Ascending aorta (tissue), 2 donors: ENCODE results near the gene AJUBA. TPM values are rescaled to one million over a fixed set of nuclear protein-coding genes. Genes with fewer than 3 reads are reported as not detected.

Experiments
- DNase-seq, 2 donors: peaks; one replicate each; pipeline ENCODE4 v3.0.0-alpha.2; 2019; ENCODE audit warnings: low spot score in 2 of 2
- H3K27ac ChIP-seq, 2 donors: fragments of 200-600 bp; sonication (generic); one replicate each; pipeline ENCODE4 v1.5.1; 2016 to 2017; ENCODE audit warnings: mild to moderate bottlenecking in 1 of 2
- H3K27me3 ChIP-seq: fragments of 200-600 bp; sonication (generic); one replicate; pipeline ENCODE4 v1.5.1; 2017
- H3K36me3 ChIP-seq, 2 donors: fragments of 200-600 bp; sonication (generic); one replicate each; pipeline ENCODE4 v1.5.1; 2016
- H3K4me1 ChIP-seq, 2 donors: fragments of 200-600 bp; sonication (generic); one replicate each; pipeline ENCODE4 v1.5.1; 2016 to 2017; ENCODE audit warnings: mild to moderate bottlenecking in 1 of 2
- H3K4me3 ChIP-seq, 2 donors: fragments of 200-600 bp; sonication (generic); one replicate each; pipeline ENCODE4 v1.5.1; 2016 to 2017; ENCODE audit warnings: mild to moderate bottlenecking in 1 of 2
- H3K9me3 ChIP-seq, 2 donors: fragments of 200-600 bp; sonication (generic); one replicate each; pipeline ENCODE4 v1.5.1; 2016
- intact Hi-C: fragments of 100-400 bp; cut with DNase I; formaldehyde crosslinking; loops from one replicate; pipeline ENCODE4 v1.15.1; 2023
- total RNA-seq: library from RNA; depleted of rRNA; stranded (reverse); fragments of >200 nt; gene quantifications from one replicate; pipeline ENCODE4 v1.1.0, GENCODE V29; 2016
- TF ChIP-seq, protein P1 (sequence below), 3 experiments: fragments of 200-600 bp in 2 of 3; fragments of 450-650 bp in 1 of 3; sonication (generic) in 2 of 3; IDR thresholded peaks; one replicate each; pipeline ENCODE4 v1.5.1; 2016 to 2019; ENCODE audit warnings: antibody characterized with exemption in 3 of 3, mild to moderate bottlenecking in 1 of 3, moderate library complexity in 1 of 3

The AJUBA gene
- total RNA-seq, 1 donor from 2014 or later: 11.6 TPM

DNA sequence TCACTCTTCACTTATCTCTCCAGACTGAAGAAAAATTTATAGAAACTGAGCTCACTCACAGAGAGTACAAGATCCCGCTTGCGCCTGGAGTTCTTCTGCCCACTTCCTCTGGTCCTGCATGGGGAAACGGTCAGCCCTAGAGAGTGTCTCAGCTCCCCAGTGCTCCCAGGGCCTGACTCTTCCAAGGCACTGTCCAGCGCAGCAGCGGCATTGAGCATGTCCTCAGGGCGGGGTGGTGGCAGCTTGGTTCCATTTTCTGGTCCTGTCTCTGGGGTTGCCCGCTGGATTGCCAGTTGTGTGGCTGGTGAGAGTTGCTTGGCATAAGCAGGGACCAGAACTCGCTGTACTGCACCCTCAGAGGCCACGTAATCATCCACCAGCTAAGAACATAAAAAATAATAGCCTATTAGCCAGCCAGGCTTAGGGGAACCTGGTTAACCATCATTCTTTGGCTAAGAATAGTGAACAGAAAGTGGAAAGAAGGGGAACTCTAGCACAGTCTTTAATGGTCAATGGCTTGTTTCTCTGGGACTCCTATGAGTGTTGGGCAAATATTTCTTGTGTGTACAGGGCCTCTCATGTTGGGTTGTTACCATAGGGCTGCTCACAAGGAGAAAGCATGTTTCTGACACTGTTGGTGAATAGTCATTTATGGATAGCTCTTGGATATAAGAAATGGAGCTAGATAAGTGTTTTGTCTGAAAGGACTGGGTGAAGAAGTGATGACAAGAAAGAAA lies 13.7 kb upstream of the AJUBA start:
- Histone ChIP-seq H3K27me3 (no peaks in the 10 kb centered on the region), H3K4me1 (no peaks in the 10 kb centered on the region), H3K27ac (no peak overlapping the region), H3K36me3 (peaks cover 0 to 4% of the 10 kb centered on the region in 2 donors), H3K9me3 (no peaks in the 10 kb centered on the region), H3K4me3 (no peak overlapping the region)
- DNase-seq: no peak
- TF ChIP-seq, protein P1, sequence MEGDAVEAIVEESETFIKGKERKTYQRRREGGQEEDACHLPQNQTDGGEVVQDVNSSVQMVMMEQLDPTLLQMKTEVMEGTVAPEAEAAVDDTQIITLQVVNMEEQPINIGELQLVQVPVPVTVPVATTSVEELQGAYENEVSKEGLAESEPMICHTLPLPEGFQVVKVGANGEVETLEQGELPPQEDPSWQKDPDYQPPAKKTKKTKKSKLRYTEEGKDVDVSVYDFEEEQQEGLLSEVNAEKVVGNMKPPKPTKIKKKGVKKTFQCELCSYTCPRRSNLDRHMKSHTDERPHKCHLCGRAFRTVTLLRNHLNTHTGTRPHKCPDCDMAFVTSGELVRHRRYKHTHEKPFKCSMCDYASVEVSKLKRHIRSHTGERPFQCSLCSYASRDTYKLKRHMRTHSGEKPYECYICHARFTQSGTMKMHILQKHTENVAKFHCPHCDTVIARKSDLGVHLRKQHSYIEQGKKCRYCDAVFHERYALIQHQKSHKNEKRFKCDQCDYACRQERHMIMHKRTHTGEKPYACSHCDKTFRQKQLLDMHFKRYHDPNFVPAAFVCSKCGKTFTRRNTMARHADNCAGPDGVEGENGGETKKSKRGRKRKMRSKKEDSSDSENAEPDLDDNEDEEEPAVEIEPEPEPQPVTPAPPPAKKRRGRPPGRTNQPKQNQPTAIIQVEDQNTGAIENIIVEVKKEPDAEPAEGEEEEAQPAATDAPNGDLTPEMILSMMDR (IDR thresholded peaks at IDR 0.05): no peak
- intact Hi-C loops: no loop called here

DNA sequence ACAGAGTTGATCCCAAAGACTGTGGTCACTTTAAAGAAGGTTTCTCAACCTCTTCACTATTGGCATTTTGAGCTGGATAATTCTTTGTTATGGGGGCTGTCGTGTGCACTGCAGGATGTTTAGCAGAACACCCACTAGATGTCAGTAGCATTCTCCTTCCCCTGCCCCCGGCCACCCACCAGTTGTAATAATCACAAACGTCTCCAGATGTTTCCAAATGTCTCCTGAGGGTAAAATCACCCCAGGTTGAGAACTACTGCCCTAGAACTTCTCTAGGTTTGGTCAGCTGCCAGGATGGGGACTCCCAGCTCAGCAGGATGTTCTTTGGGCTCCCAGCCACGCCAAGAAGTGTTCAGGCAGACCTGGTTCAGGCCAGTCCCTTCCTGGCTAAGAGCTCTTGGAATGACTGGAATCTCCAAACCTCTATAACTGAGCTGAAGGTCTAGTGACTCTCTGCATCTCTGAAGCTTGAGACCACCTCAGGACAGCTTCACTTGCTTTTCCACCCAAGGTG lies 12.5 kb upstream of the AJUBA start:
- intact Hi-C loops: no loop called here
- TF ChIP-seq, protein P1 (IDR thresholded peaks at IDR 0.05): peak; percentile 18 to 53 (median 24)
- Histone ChIP-seq H3K4me3 (no peak overlapping the region), H3K36me3 (peaks cover 0 to 7% of the 10 kb centered on the region in 2 donors), H3K27me3 (no peaks in the 10 kb centered on the region), H3K27ac (no peak overlapping the region), H3K9me3 (no peaks in the 10 kb centered on the region), H3K4me1 (no peaks in the 10 kb centered on the region)
- no peak for DNase-seq

DNA sequence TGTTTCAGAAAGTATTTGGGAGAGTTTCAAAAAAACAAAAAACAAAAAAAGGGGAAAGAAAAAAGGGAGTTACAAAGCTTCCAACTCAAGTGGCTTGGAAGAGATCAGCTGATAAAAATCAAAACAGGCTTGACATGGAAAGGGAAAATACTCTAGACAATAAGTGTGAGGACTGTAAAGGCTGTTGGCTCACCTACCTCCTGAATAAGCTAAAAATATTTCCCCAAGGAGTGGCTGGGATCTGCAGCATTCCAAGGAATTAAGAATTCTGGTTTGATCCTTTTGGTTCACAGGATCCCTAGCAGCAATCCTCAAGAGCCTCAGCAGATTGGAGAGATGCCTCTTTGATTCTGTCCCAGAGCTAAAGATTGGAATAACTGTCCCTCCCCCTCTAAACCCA lies 11.2 kb upstream of the AJUBA start:
- H3K27ac ChIP-seq: no peak overlapping the region
- no peak for DNase-seq
- H3K4me3 ChIP-seq: no peak overlapping the region
- peaks cover 0 to 9% of the 10 kb centered on the region in 2 donors for H3K36me3 ChIP-seq
- no peaks in the 10 kb centered on the region for H3K4me1 ChIP-seq
- TF ChIP-seq, protein P1 (IDR thresholded peaks at IDR 0.05): no peak
- H3K27me3 ChIP-seq: no peaks in the 10 kb centered on the region
- H3K9me3 ChIP-seq: no peaks in the 10 kb centered on the region
- intact Hi-C loops: no loop called here

DNA sequence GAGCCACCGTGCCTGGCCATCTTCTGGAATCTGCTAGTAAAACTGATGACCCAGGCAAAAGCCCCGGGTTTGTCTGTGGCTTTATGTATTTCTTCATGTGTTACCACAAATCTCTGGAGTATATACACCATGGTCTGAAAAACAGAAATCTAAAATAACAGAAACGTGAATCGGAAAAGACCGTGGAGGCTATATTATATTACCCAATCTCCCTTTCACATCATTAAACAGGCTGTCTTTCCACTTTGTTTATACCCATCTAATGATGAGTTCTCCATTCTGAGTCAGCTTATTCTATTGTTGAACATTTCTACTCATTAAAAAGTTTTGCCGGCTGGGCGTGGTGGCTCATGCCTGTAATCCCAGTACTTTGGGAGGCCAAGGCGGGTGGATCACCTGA lies 9.5 kb upstream of the AJUBA start:
- no peak overlapping the region for H3K27ac ChIP-seq
- intact Hi-C loops: no loop called here
- TF ChIP-seq, protein P1 (IDR thresholded peaks at IDR 0.05): no peak
- DNase-seq: no peak
- H3K36me3 ChIP-seq: peaks cover 0 to 9% of the 10 kb centered on the region in 2 donors
- H3K4me1 ChIP-seq: no peaks in the 10 kb centered on the region
- H3K9me3 ChIP-seq: no peaks in the 10 kb centered on the region
- H3K27me3 ChIP-seq: no peaks in the 10 kb centered on the region
- no peak overlapping the region for H3K4me3 ChIP-seq

DNA sequence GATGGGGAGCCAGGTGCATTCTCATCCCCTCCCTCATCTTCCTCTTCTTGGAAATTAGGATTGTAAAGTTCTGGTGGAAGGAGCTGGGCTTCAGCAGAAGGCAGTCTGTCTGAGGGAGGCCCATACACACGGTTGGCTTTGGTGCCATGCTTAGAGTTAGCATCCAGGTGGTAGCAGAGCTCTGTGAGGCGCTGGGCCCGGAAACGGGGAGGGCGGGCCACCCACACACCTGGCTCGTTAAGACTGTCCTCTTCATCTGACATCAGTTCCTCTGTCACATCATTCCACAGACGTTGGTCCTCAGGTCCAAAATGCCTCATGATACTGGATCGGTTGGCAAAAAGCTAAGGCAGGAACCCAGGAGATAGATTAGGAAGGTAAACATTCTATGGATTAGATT lies 4.9 kb upstream of the AJUBA start:
- Histone ChIP-seq H3K36me3 (peaks cover 0 to 9% of the 10 kb centered on the region in 2 donors), H3K27me3 (no peaks in the 10 kb centered on the region), H3K4me3 (no peak overlapping the region), H3K4me1 (peaks cover 0 to 2% of the 10 kb centered on the region in 2 donors), H3K9me3 (no peaks in the 10 kb centered on the region), H3K27ac (no peak overlapping the region)
- TF ChIP-seq, protein P1 (IDR thresholded peaks at IDR 0.05): no peak
- DNase-seq: peak in 1 of 2 donors; percentile 52
- intact Hi-C loops: loop anchor here (2.0 kb wide), 1 partner anchor 48 kb away; the partner anchor contains the start of gene PSMB5
